PFSK-1 (cell line): Measurements from ENCODE around the gene SP1.

Experiments
- FOXP2 ChIP-seq: optimal IDR thresholded peaks from 2 replicates; pipeline ENCODE3; 2011; ENCODE audit warnings: borderline replicate concordance, control low read depth, inconsistent platforms; ENCODE audit not compliant: insufficient read depth; ENCODE audit errors: extremely low read length, extremely low read depth
- POLR2AphosphoS5 ChIP-seq: IDR thresholded peaks from 2 replicates; pipeline ENCODE4 v1.6.1; 2012; ENCODE audit warnings: low read depth, mild to moderate bottlenecking, control low read depth, low read length, moderate library complexity
- SIN3A ChIP-seq: IDR thresholded peaks from 2 replicates; pipeline ENCODE4 v1.6.1; 2012; ENCODE audit warnings: mild to moderate bottlenecking, low read length, moderate library complexity, borderline replicate concordance; ENCODE audit not compliant: insufficient read depth
- TAF1 ChIP-seq: IDR thresholded peaks from 2 replicates; pipeline ENCODE4 v1.6.1; 2012; ENCODE audit warnings: low read length, control low read depth, borderline replicate concordance; ENCODE audit not compliant: insufficient read depth
- TF ChIP-seq, protein P1 (sequence below), 2 experiments: IDR thresholded peaks; 2 replicates each; pipeline versions ENCODE4 v1.6.1 to v1.8.0; 2011 to 2012; ENCODE audit warnings: low read depth in 2 of 2, low read length in 2 of 2, control low read depth in 1 of 2, inconsistent platforms in 1 of 2, mild to moderate bottlenecking in 1 of 2, moderate library complexity in 1 of 2; ENCODE audit not compliant: insufficient read depth in 1 of 2

The SP1 gene

DNA sequence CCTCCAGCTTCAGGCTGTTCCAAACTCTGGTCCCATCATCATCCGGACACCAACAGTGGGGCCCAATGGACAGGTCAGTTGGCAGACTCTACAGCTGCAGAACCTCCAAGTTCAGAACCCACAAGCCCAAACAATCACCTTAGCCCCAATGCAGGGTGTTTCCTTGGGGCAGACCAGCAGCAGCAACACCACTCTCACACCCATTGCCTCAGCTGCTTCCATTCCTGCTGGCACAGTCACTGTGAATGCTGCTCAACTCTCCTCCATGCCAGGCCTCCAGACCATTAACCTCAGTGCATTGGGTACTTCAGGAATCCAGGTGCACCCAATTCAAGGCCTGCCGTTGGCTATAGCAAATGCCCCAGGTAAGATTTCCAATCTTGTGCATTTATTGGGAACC lies 3.3 kb downstream of the SP1 start:
- TF ChIP-seq POLR2AphosphoS5 (no peak), SIN3A (no peak), FOXP2 (no peak), TAF1 (no peak)
- TF ChIP-seq, protein P1, sequence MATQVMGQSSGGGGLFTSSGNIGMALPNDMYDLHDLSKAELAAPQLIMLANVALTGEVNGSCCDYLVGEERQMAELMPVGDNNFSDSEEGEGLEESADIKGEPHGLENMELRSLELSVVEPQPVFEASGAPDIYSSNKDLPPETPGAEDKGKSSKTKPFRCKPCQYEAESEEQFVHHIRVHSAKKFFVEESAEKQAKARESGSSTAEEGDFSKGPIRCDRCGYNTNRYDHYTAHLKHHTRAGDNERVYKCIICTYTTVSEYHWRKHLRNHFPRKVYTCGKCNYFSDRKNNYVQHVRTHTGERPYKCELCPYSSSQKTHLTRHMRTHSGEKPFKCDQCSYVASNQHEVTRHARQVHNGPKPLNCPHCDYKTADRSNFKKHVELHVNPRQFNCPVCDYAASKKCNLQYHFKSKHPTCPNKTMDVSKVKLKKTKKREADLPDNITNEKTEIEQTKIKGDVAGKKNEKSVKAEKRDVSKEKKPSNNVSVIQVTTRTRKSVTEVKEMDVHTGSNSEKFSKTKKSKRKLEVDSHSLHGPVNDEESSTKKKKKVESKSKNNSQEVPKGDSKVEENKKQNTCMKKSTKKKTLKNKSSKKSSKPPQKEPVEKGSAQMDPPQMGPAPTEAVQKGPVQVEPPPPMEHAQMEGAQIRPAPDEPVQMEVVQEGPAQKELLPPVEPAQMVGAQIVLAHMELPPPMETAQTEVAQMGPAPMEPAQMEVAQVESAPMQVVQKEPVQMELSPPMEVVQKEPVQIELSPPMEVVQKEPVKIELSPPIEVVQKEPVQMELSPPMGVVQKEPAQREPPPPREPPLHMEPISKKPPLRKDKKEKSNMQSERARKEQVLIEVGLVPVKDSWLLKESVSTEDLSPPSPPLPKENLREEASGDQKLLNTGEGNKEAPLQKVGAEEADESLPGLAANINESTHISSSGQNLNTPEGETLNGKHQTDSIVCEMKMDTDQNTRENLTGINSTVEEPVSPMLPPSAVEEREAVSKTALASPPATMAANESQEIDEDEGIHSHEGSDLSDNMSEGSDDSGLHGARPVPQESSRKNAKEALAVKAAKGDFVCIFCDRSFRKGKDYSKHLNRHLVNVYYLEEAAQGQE (IDR thresholded peaks at IDR 0.05; ENCODE audit: insufficient read depth in 1 of 2, low read depth in 2 of 2, low read length in 2 of 2) = no peak

GRCh38 chr12:53388932-53389331 lies 9.0 kb downstream of the SP1 start:
- TF ChIP-seq POLR2AphosphoS5 (no peak), FOXP2 (no peak), SIN3A (no peak), TAF1 (no peak)
- TF ChIP-seq, protein P1 (IDR thresholded peaks at IDR 0.05; ENCODE audit: insufficient read depth in 1 of 2, low read depth in 2 of 2, low read length in 2 of 2) = no peak

GRCh38 chr12:53389702-53390101 lies 9.7 kb downstream of the SP1 start:
- TF ChIP-seq, protein P1 (IDR thresholded peaks at IDR 0.05; ENCODE audit: insufficient read depth in 1 of 2, low read depth in 2 of 2, low read length in 2 of 2) = no peak
- TF ChIP-seq FOXP2 (no peak), POLR2AphosphoS5 (no peak), TAF1 (no peak), SIN3A (no peak)

DNA sequence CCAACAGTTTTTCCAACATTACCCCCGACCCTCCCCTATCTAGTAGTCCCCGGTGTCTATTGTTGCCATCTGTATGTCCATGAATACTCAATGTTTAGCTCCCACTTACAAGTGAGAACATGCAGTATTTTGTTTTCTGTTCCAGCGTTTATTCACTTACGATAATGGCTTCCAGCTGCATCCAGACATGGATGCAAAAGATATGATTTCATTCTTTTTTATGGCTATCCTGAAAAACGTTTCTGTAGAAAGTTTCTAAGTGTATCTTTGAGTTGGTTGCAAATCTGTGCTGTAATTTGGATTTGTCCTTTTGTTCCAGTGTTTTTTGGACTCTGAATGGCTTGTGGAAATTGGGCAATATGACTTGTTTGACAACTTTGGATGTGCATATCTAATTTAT lies 11.7 kb downstream of the SP1 start:
- TF ChIP-seq FOXP2 = no peak
- TF ChIP-seq TAF1 = no peak
- no peak for TF ChIP-seq POLR2AphosphoS5
- no peak for TF ChIP-seq SIN3A
- TF ChIP-seq, protein P1 (IDR thresholded peaks at IDR 0.05; ENCODE audit: insufficient read depth in 1 of 2, low read depth in 2 of 2, low read length in 2 of 2) = no peak

DNA sequence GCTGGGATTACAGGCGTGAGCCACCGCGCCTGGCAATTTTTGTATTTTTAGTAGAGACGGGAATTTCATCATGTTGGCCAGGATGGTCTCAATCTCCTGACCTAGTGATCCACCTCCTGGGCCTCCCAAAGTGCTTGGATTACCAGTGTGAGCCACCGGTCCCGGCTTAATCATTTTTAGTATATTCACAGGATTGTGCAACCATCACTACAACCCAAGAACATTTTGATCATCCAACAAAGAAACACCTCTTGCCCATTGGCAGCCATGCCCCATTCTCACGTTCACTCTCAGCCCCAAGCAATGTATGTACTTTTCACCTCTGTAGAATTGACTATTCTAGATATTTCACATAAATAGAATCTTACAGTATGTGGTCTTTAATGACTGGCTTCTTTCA lies 19.9 kb downstream of the SP1 start:
- TF ChIP-seq SIN3A (no peak), TAF1 (no peak), POLR2AphosphoS5 (no peak), FOXP2 (no peak)
- TF ChIP-seq, protein P1 (IDR thresholded peaks at IDR 0.05; ENCODE audit: insufficient read depth in 1 of 2, low read depth in 2 of 2, low read length in 2 of 2) = no peak
